Measurements from ENCODE around the gene TRAPPC2B.

The TRAPPC2B gene

GRCh38 chr19:57406516-57407123, 43.3 kb downstream of the TRAPPC2B start:
- DNase-seq (ENCODE audit: low read depth) = peak; percentile 64
- peak; percentile 62 for TF ChIP-seq CTCF (IDR thresholded peaks at IDR 0.05; ENCODE audit: insufficient read depth, low read depth, low read length, missing control alignments)
- H3K4me3 ChIP-seq (ENCODE audit: low read depth, low read length) = no peak overlapping the region

- peak; percentile 96 for DNase-seq (ENCODE audit: low read depth)
- H3K4me3 ChIP-seq (ENCODE audit: low read depth, low read length) = peak within 1 kb of the TSS; percentile 74
- no peak for TF ChIP-seq CTCF (IDR thresholded peaks at IDR 0.05; ENCODE audit: insufficient read depth, low read depth, low read length, missing control alignments)
Measured at GRCh38 chr19:57410877-57411671, 47.7 kb downstream of the TRAPPC2B start, which contains the start of gene ZNF17. Gene ZNF17, plus strand, starts transcription at chr19:57411161. Its CDS starts 2,455 bp downstream, at chr19:57413616.

Data from GM12865 (cell line).